BJ (cell line): ENCODE data around the gene RBPJ. TPM values are rescaled to one million over a fixed set of nuclear protein-coding genes. Genes with fewer than 3 reads are reported as not detected.

Experiments
- CTCF ChIA-PET: fragments of 350-600 bp; formaldehyde crosslinking; extraction: SDS; loops from one replicate; lab custom pipeline; 2021; ENCODE audit warnings: antibody characterized with exemption, inconsistent platforms; lab: Yijun Ruan, JAX
- POLR2A ChIA-PET: fragments of 300-600 bp; sonication (Branson Sonifier 250); formaldehyde crosslinking; extraction: SDS; loops from one replicate; lab custom pipeline; 2021; ENCODE audit warnings: antibody characterized with exemption; lab: Charles Lee
- DNase-seq: peaks from one replicate; pipeline ENCODE4 v3.0.0-alpha.2; 2011; ENCODE audit warnings: low read depth
- H3K27me3 ChIP-seq: 2 replicates; pipeline ENCODE4 v1.6.0; 2011; ENCODE audit warnings: low read length; ENCODE audit not compliant: control insufficient read depth, insufficient read depth
- H3K36me3 ChIP-seq: 2 replicates; pipeline ENCODE4 v1.5.1; 2011; ENCODE audit warnings: low read length; ENCODE audit not compliant: control insufficient read depth, insufficient read depth
- H3K4me3 ChIP-seq: 2 replicates; pipeline ENCODE4 v1.5.1; 2011; ENCODE audit warnings: low read depth, mild to moderate bottlenecking, control low read depth, low read length
- CTCF ChIP-seq: IDR thresholded peaks from 2 replicates; pipeline ENCODE4 v1.5.1; 2011; ENCODE audit warnings: low read depth, mild to moderate bottlenecking, control low read depth, inconsistent platforms, low read length, moderate library complexity; ENCODE audit not compliant: insufficient read depth
- polyA plus RNA-seq: library from polyadenylated mRNA; depleted of rRNA; stranded (reverse); fragments of >200 nt; gene quantifications from 2 replicates; pipeline ENCODE4 v1.2.3, GENCODE V29; 2011

Gene RBPJ
- polyA plus RNA-seq, 1 experiment: 31.6 TPM

- ChIA-PET POLR2A (interaction anchor here (0.6 kb wide), 2 partner anchors 244 to 280 kb away, joined by 6 to 10 read pairs; no protein-coding TSS in a partner anchor), CTCF (interaction anchor here (0.6 to 1.7 kb wide), 5 partner anchors 12 to 331 kb away, joined by 3 to 7 read pairs (median 5); no protein-coding TSS in a partner anchor)
These were observed 1.3 kb upstream of the RBPJ start for GRCh38 chr4:26319467-26319948.

GRCh38 chr4:26319949-26320537, 771 bp upstream of the RBPJ start:
- DNase-seq: no peak
- ChIA-PET POLR2A (no interaction called here), CTCF (interaction anchor here (1.0 to 1.7 kb wide), 4 partner anchors 15 to 332 kb away, joined by 3 to 6 read pairs (median 4); no protein-coding TSS in a partner anchor)
- TF ChIP-seq CTCF: 0 out of 2 replicates have a peak, but pooled peaks have one; percentile 5
- H3K4me3 ChIP-seq: peak overlapping the region; percentile 92
- H3K36me3 ChIP-seq: no peaks in the 10 kb centered on the region
- H3K27me3 ChIP-seq: no peaks in the 10 kb centered on the region

More at GRCh38 chr4:26319467-26319948, 1.3 kb upstream of the RBPJ start:
- no peaks in the 10 kb centered on the region for H3K27me3 ChIP-seq
- peak overlapping the region; percentile 92 for H3K4me3 ChIP-seq
- H3K36me3 ChIP-seq: no peaks in the 10 kb centered on the region
- TF ChIP-seq CTCF: peak; percentile 20; the same call in 1 of the 2 replicates
- peak; percentile 97 for DNase-seq

GRCh38 chr4:26321373-26322221, 783 bp downstream of the RBPJ start:
- Histone ChIP-seq H3K36me3 (no peaks in the 10 kb centered on the region), H3K4me3 (peak overlapping the region; percentile 92), H3K27me3 (no peaks in the 10 kb centered on the region)
- DNase-seq: no peak
- CTCF ChIA-PET: interaction anchor here (0.9 to 1.6 kb wide), 3 partner anchors 10 to 261 kb away, joined by 3 to 4 read pairs (median 3); no protein-coding TSS in a partner anchor
- POLR2A ChIA-PET: no interaction called here
- TF ChIP-seq CTCF: no peak

- Histone ChIP-seq H3K27me3 (no peaks in the 10 kb centered on the region), H3K36me3 (no peaks in the 10 kb centered on the region), H3K4me3 (peak overlapping the region; percentile 92)
- no peak for DNase-seq
- POLR2A ChIA-PET: no interaction called here
- TF ChIP-seq CTCF: no peak
- CTCF ChIA-PET: interaction anchor here (0.9 to 1.6 kb wide), 3 partner anchors 9 to 262 kb away, joined by 3 to 4 read pairs (median 3); no protein-coding TSS in a partner anchor
These were observed 1.5 kb downstream of the RBPJ start for GRCh38 chr4:26322346-26322745.
